RWPE1 (cell line): ENCODE data around the gene MPO.

Source experiments
- CTCF ChIA-PET: fragments of 350-600 bp; sonication (Branson Sonifier 250); formaldehyde crosslinking; extraction: SDS; loops from one replicate; lab custom pipeline; 2021; lab: Yijun Ruan, JAX
- POLR2A ChIA-PET: fragments of 400-600 bp; formaldehyde crosslinking; extraction: SDS; loops from one replicate; lab custom pipeline; 2020; ENCODE audit warnings: antibody characterized with exemption; ENCODE audit not compliant: low non-redundant PET; lab: Yijun Ruan, JAX
- DNase-seq: peaks from one replicate; pipeline ENCODE4 v3.0.0; 2012; ENCODE audit warnings: low spot score
- H3K27ac ChIP-seq: fragments of 450-650 bp; 2 replicates; pipeline ENCODE4 v1.5.1; 2017
- TF ChIP-seq, protein P1 (sequence below): fragments of 450-650 bp; conservative IDR thresholded peaks from 2 replicates; pipeline ENCODE4 v1.5.1; 2017; ENCODE audit warnings: low read depth, mild to moderate bottlenecking

Gene MPO

DNA sequence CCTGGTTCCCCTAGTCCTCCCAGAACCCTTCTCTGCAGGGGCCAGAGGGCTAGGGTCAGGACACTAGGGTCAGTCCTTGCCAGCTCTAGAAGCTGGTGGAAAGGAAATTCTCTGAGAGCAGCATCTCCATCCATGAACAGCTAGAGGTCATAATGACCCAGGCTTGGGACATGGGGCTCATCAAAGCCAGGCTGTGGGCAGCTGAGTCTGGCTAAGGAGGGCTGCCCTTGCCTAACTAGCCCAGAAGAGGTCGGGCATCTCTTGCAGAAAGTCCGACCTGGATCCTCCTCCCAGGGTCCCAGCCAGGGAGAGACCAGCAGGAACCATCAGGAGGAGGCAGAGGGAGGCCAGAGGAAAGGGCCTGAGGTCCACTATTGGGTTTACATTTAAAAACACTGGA is 4.3 kb downstream of the MPO start:
- TF ChIP-seq, protein P1, sequence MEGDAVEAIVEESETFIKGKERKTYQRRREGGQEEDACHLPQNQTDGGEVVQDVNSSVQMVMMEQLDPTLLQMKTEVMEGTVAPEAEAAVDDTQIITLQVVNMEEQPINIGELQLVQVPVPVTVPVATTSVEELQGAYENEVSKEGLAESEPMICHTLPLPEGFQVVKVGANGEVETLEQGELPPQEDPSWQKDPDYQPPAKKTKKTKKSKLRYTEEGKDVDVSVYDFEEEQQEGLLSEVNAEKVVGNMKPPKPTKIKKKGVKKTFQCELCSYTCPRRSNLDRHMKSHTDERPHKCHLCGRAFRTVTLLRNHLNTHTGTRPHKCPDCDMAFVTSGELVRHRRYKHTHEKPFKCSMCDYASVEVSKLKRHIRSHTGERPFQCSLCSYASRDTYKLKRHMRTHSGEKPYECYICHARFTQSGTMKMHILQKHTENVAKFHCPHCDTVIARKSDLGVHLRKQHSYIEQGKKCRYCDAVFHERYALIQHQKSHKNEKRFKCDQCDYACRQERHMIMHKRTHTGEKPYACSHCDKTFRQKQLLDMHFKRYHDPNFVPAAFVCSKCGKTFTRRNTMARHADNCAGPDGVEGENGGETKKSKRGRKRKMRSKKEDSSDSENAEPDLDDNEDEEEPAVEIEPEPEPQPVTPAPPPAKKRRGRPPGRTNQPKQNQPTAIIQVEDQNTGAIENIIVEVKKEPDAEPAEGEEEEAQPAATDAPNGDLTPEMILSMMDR = no peak
- no peak overlapping the region for H3K27ac ChIP-seq
- DNase-seq = no peak
- ChIA-PET POLR2A (no interaction called here), CTCF (interaction anchor here (0.5 kb wide), 1 partner anchor 1077 kb away, joined by 3 read pairs; no protein-coding TSS in a partner anchor)

DNA sequence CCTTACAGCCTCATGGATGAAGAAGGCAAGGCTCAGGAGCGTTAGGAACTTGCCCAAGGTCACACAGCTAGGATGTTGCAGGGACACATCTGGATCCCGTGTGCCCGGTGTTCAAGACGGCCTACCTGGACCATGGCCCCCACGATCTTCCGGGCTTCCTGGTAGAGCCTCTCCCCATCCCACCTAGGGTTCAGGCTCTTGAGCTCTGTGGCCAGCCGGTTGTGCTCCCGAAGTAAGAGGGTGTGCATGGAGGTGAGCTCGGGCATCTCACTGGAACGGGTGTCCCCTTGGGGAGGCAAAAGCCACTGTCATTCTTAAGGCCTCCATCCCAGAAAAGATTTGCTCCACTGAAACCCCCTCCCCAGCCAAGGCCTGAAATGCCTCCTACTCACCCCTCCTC is 5.3 kb downstream of the MPO start:
- TF ChIP-seq, protein P1 = no peak
- ChIA-PET POLR2A (no interaction called here), CTCF (no interaction called here)
- no peak overlapping the region for H3K27ac ChIP-seq
- DNase-seq = no peak

DNA sequence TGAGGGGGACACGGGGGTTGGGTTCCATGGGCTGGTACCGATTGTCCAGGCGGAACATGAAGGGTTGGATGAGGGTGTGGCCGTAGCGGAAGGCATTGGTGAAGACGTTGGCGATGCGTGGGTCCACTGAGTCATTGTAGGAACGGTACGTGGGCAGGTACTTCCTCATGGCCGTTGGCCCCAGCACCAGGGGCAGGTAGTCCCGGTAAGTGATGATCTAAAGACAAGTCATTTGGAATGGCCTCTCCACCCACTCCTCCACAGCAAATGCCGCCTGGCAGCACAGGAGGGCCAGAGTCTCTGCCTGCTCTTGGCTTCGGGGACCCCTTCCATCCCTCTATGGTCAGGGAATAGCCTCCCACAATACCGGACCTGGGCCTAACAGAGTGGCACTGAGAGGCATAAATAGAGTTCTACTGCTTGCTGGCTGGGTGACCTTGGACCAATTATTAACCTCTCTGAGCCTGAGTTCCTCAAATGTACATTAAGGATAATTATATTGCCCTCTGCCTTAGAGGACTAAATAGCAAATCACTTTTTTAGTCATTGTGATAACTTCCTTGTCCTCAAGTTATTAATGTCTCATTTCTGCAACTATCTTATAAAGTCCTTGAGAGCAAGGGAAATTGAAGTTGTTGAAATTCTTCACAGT is 7.2 kb downstream of the MPO start:
- TF ChIP-seq, protein P1 = no peak
- no peak for DNase-seq
- H3K27ac ChIP-seq = no peak overlapping the region
- POLR2A ChIA-PET = no interaction called here
- CTCF ChIA-PET = no interaction called here

DNA sequence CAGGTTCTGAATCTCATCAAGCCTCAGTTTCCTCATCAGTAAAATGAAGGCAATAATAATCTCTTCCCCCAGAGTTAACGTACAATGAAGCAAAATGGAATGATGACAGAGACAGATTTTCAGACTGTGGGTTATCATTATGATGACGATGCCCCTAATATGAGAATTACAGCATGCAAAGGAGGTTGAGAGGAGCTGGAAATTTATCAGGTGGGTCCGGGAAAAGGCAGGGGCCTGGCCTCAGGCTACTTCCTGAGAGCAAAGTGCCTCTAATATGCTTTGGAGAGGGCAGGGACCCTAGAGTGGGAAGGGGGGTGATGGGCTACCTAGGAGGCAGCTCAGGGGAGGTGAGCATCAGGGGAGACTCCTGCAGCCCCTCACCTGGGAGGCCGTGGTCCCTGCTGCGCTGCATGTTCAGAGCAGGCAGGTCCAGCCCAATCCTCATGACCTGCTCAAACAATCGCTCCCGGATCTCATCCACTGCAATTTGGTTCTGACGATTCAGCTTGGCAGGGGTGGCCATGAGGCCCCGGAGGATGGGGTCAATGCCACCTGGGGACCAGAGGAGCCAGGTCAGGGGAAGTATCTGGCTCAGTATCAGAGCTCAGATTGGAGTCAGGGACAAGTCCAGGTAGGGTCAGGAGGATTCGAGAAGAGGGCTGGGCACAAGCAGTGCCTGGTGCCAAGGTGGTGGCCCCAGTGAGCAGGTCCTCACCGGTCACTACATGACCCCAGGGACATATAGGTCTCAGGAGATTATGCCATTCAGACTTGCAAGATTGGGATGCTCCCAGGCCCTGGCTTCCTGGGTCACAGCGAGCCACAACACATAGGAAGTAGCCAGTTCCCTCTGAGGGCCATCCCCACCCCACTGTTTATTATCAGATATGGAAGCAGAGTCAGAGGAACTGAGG is 8.1 kb downstream of the MPO start:
- no peak overlapping the region for H3K27ac ChIP-seq
- ChIA-PET CTCF (interaction anchor here (0.6 to 0.7 kb wide), 3 partner anchors 36 to 1325 kb away, joined by 3 to 4 read pairs (median 3); no protein-coding TSS in a partner anchor), POLR2A (interaction anchor here (0.6 kb wide), 1 partner anchor 12 kb away, joined by 3 read pairs; no protein-coding TSS in a partner anchor)
- DNase-seq = no peak
- TF ChIP-seq, protein P1 = no peak

DNA sequence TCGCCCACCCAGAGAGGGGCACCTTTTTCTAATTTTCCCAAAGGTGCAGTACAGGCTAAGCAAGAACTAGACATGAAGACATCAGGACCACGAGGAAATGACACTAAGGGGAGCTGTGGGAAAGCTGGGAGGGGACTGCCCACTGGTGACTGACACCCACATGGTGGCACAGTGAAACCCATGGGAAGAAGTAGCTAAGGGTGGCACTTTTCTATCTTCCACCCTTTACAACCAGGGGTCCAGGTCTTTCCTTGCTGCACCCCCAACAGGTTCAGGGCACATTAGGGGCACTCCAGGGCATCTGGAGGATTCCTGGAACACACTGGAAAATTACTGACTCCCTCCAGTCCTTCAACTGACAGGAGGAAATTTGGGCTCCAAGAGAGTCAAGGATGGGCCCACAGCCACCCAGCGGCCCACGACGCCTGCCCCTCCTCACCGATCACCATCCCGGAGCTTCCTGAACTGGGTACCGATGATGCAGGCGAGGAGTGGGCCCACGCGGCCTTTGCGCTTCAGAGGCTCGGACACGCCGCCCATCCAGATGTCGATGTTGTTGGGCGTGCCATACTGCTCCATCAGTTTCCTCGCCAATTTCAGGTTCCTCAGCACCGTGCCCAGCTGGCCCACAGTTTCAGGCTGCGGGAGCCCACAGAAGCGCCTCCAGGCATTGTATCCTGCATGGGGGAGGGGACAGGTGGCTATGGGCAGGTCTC is 9.4 kb downstream of the MPO start:
- H3K27ac ChIP-seq = no peak overlapping the region
- TF ChIP-seq, protein P1 = no peak
- POLR2A ChIA-PET = no interaction called here
- CTCF ChIA-PET = interaction anchor here (0.6 kb wide), 1 partner anchor 22 kb away, joined by 3 read pairs; no protein-coding TSS in a partner anchor
- DNase-seq = no peak
